Urothelium cell line (cell line): Measurements from ENCODE around the gene AMZ2.
A peak's percentile ranks its signal among the peaks of the same experiment; 100 is the strongest.

ENCODE experiments used
- DNase-seq: peaks from one replicate; pipeline ENCODE4 v3.0.0; 2011; ENCODE audit warnings: low spot score, mixed read lengths
- FAIRE-seq: peaks from 2 replicates; lab custom pipeline; 2011; peaks lifted over from hg19 to GRCh38; lab: Jason Lieb, UNC

The AMZ2 gene

GRCh38 chr17:68290268-68290954 is 42.6 kb downstream of the AMZ2 start:
- DNase-seq: peak; percentile 57

GRCh38 chr17:68290955-68291835 is 43.4 kb downstream of the AMZ2 start, which contains the start of the genes ARSG and SLC16A6:
Gene ARSG (plus strand): TSS chr17:68291495. CDS start chr17:68307494, 15,999 bp downstream.
Gene SLC16A6 (minus strand): TSS chr17:68291127. CDS start chr17:68278320, 12,807 bp downstream.
- DNase-seq (peak; percentile 94), FAIRE-seq (peak; percentile 23)

More at GRCh38 chr17:68290268-68290954, 42.6 kb downstream of the AMZ2 start:
- FAIRE-seq: no peak

GRCh38 chr17:68291836-68292688 is 44.2 kb downstream of the AMZ2 start:
- FAIRE-seq (peak; percentile 79), DNase-seq (peak; percentile 96)

GRCh38 chr17:68292689-68293040 is 44.8 kb downstream of the AMZ2 start:
- FAIRE-seq: no peak

GRCh38 chr17:68293490-68294195 is 45.8 kb downstream of the AMZ2 start:
- no peak for FAIRE-seq
- DNase-seq: no peak

More at GRCh38 chr17:68292689-68293040, 44.8 kb downstream of the AMZ2 start:
- no peak for DNase-seq

- no peak for FAIRE-seq
Observed at GRCh38 chr17:68294196-68294555, 46.3 kb downstream of the AMZ2 start.

GRCh38 chr17:68294617-68295016 is 46.8 kb downstream of the AMZ2 start:
- DNase-seq: no peak
- FAIRE-seq: no peak

More at GRCh38 chr17:68294196-68294555, 46.3 kb downstream of the AMZ2 start:
- no peak for DNase-seq

GRCh38 chr17:68295086-68295485 is 47.2 kb downstream of the AMZ2 start:
- DNase-seq (no peak), FAIRE-seq (no peak)

- FAIRE-seq (peak; percentile 37), DNase-seq (no peak)
Observed at GRCh38 chr17:68296217-68297191, 48.7 kb downstream of the AMZ2 start.

- no peak for DNase-seq
- FAIRE-seq: no peak
Observed at GRCh38 chr17:68297195-68297594, 49.4 kb downstream of the AMZ2 start.

GRCh38 chr17:68298601-68299000 is 50.8 kb downstream of the AMZ2 start:
- DNase-seq (no peak), FAIRE-seq (no peak)

- FAIRE-seq (no peak), DNase-seq (no peak)
Observed at GRCh38 chr17:68299817-68300216, 52.0 kb downstream of the AMZ2 start.

- no peak for DNase-seq
- FAIRE-seq: no peak
Observed at GRCh38 chr17:68301438-68301959, 53.7 kb downstream of the AMZ2 start.

GRCh38 chr17:68302066-68302564 is 54.3 kb downstream of the AMZ2 start:
- FAIRE-seq (no peak), DNase-seq (no peak)

GRCh38 chr17:68302666-68303065 is 54.8 kb downstream of the AMZ2 start:
- FAIRE-seq (no peak), DNase-seq (no peak)

GRCh38 chr17:68304706-68305105 is 56.9 kb downstream of the AMZ2 start:
- no peak for FAIRE-seq
- DNase-seq: no peak

- FAIRE-seq: no peak
Observed at GRCh38 chr17:68305142-68305541, 57.3 kb downstream of the AMZ2 start.

More at GRCh38 chr17:68305142-68305541, 57.3 kb downstream of the AMZ2 start:
- no peak for DNase-seq
